OCI-LY7 (cell line): ENCODE data around the gene FAM76A.

Experiments used
- CTCF ChIP-seq: fragments of 200-600 bp; sonication (generic); conservative IDR thresholded peaks from 2 replicates; pipeline ENCODE4 v1.5.1; 2014; ENCODE audit warnings: mild to moderate bottlenecking, antibody characterized with exemption, low read length, moderate library complexity, mixed read lengths
- EZH2phosphoT487 ChIP-seq: fragments of 200-600 bp; sonication (generic); IDR thresholded peaks from 2 replicates; pipeline ENCODE4 v1.6.1; 2018; ENCODE audit warnings: low read depth, borderline replicate concordance, mild to moderate bottlenecking, mixed run types, antibody characterized with exemption, low read length, moderate library complexity, mixed read lengths

- TF ChIP-seq CTCF (no peak), EZH2phosphoT487 (no peak)
These were observed 44.6 kb downstream of the FAM76A start for GRCh38 chr1:27770293-27770830.
